ENCODE measurements around the gene MACROD2. TPM values are rescaled to one million over a fixed set of nuclear protein-coding genes. Genes with fewer than 3 reads are reported as not detected.

Gene MACROD2
- polyA plus RNA-seq, 1 donor from 2014 or later: 23.2 TPM

- Histone ChIP-seq H3K9me2 (ENCODE audit: insufficient read depth, low read length) (no peaks in the 10 kb centered on the region), H3K27me3 (ENCODE audit: insufficient read depth, low read depth, low read length) (no peaks in the 10 kb centered on the region), H3K4me3 (ENCODE audit: low read length) (no peak overlapping the region), H2AFZ (ENCODE audit: low read depth, low read length) (no peak overlapping the region), H4K20me1 (ENCODE audit: insufficient read depth) (no peaks in the 10 kb centered on the region), H3F3A (ENCODE audit: insufficient read depth, low read length, poor library complexity, severe bottlenecking) (no peaks in the 10 kb centered on the region), H3K27ac (ENCODE audit: low read length) (no peak overlapping the region), H3K9me3 (ENCODE audit: low read length) (no peaks in the 10 kb centered on the region), H3K79me2 (replicated peaks; ENCODE audit: insufficient read depth, low read length) (no peaks in the 10 kb centered on the region), H3K9ac (ENCODE audit: low read length) (no peak overlapping the region), H3K36me3 (ENCODE audit: insufficient read depth, low read length) (no peaks in the 10 kb centered on the region), H3K4me2 (ENCODE audit: low read length) (no peak overlapping the region)
- TF ChIP-seq, protein P1, sequence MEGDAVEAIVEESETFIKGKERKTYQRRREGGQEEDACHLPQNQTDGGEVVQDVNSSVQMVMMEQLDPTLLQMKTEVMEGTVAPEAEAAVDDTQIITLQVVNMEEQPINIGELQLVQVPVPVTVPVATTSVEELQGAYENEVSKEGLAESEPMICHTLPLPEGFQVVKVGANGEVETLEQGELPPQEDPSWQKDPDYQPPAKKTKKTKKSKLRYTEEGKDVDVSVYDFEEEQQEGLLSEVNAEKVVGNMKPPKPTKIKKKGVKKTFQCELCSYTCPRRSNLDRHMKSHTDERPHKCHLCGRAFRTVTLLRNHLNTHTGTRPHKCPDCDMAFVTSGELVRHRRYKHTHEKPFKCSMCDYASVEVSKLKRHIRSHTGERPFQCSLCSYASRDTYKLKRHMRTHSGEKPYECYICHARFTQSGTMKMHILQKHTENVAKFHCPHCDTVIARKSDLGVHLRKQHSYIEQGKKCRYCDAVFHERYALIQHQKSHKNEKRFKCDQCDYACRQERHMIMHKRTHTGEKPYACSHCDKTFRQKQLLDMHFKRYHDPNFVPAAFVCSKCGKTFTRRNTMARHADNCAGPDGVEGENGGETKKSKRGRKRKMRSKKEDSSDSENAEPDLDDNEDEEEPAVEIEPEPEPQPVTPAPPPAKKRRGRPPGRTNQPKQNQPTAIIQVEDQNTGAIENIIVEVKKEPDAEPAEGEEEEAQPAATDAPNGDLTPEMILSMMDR (IDR thresholded peaks at IDR 0.05; ENCODE audit: poor library complexity, severe bottlenecking): no peak
- no peak for TF ChIP-seq POLR2AphosphoS5 (IDR thresholded peaks at IDR 0.05)
- TF ChIP-seq RAD21 (conservative IDR thresholded peaks at IDR 0.05): no peak
- no peak for TF ChIP-seq MXI1 (conservative IDR thresholded peaks at IDR 0.05; ENCODE audit: poor library complexity, severe bottlenecking)
- TF ChIP-seq REST (IDR thresholded peaks at IDR 0.05; ENCODE audit: borderline replicate concordance): no peak
- no peak for TF ChIP-seq EZH2 (IDR thresholded peaks at IDR 0.05; ENCODE audit: borderline replicate concordance, insufficient read depth, low read length, poor library complexity, severe bottlenecking)
- no peak for TF ChIP-seq SMC3 (conservative IDR thresholded peaks at IDR 0.05; ENCODE audit: poor library complexity)
- TF ChIP-seq EP300 (conservative IDR thresholded peaks at IDR 0.05; ENCODE audit: poor library complexity, severe bottlenecking): no peak
Observed at GRCh38 chr20:15763366-15763765, 1768.0 kb downstream of the MACROD2 start.

GRCh38 chr20:15767586-15767985 is 1772.3 kb downstream of the MACROD2 start:
- H3K79me2 ChIP-seq (replicated peaks; ENCODE audit: insufficient read depth, low read length): no peaks in the 10 kb centered on the region
- TF ChIP-seq TAF1 (IDR thresholded peaks at IDR 0.05; ENCODE audit: low read depth) (no peak), POLR2AphosphoS5 (IDR thresholded peaks at IDR 0.05) (no peak), EP300 (conservative IDR thresholded peaks at IDR 0.05; ENCODE audit: poor library complexity, severe bottlenecking) (no peak), SMC3 (conservative IDR thresholded peaks at IDR 0.05; ENCODE audit: poor library complexity) (no peak), EZH2 (IDR thresholded peaks at IDR 0.05; ENCODE audit: borderline replicate concordance, insufficient read depth, low read length, poor library complexity, severe bottlenecking) (no peak), RAD21 (conservative IDR thresholded peaks at IDR 0.05) (no peak), REST (IDR thresholded peaks at IDR 0.05; ENCODE audit: borderline replicate concordance) (no peak), MXI1 (conservative IDR thresholded peaks at IDR 0.05; ENCODE audit: poor library complexity, severe bottlenecking) (no peak)
- TF ChIP-seq, protein P1 (IDR thresholded peaks at IDR 0.05; ENCODE audit: poor library complexity, severe bottlenecking): no peak
- H3K27ac ChIP-seq (ENCODE audit: low read length): no peak overlapping the region
- no peak overlapping the region for H2AFZ ChIP-seq (ENCODE audit: low read depth, low read length)
- no peaks in the 10 kb centered on the region for H3K36me3 ChIP-seq (ENCODE audit: insufficient read depth, low read length)
- H3K4me2 ChIP-seq (ENCODE audit: low read length): no peak overlapping the region
- H3K9me2 ChIP-seq (ENCODE audit: insufficient read depth, low read length): no peaks in the 10 kb centered on the region
- no peak overlapping the region for H3K9ac ChIP-seq (ENCODE audit: low read length)
- H4K20me1 ChIP-seq (ENCODE audit: insufficient read depth): no peaks in the 10 kb centered on the region
- H3K4me3 ChIP-seq (ENCODE audit: low read length): no peak overlapping the region
- H3F3A ChIP-seq (ENCODE audit: insufficient read depth, low read length, poor library complexity, severe bottlenecking): no peaks in the 10 kb centered on the region
- no peaks in the 10 kb centered on the region for H3K9me3 ChIP-seq (ENCODE audit: low read length)
- no peaks in the 10 kb centered on the region for H3K27me3 ChIP-seq (ENCODE audit: insufficient read depth, low read depth, low read length)
